Endothelial cell of umbilical vein (primary cell): ENCODE data around the gene DNAH1.

Source experiments
- CTCF ChIP-seq, 2 donors: IDR thresholded peaks; 1 replicate in 1 of 2; 2 replicates in 1 of 2; pipeline ENCODE4 v1.5.1; 2011; ENCODE audit warnings: low read length in 2 of 2, mild to moderate bottlenecking in 2 of 2, moderate library complexity in 2 of 2, control low read depth in 1 of 2, inconsistent platforms in 1 of 2, low read depth in 1 of 2; ENCODE audit not compliant: insufficient read depth in 1 of 2; ENCODE audit errors: extremely low read depth in 1 of 2
- EZH2 ChIP-seq: IDR thresholded peaks from 2 replicates; pipeline ENCODE4 v1.6.1; 2012; ENCODE audit warnings: borderline replicate concordance, low read depth, mild to moderate bottlenecking, moderate library complexity, low read length, inconsistent platforms; ENCODE audit not compliant: severe bottlenecking
- JUN ChIP-seq: IDR thresholded peaks from 2 replicates; pipeline ENCODE4 v1.6.1; 2011; ENCODE audit warnings: borderline replicate concordance, low read depth; ENCODE audit not compliant: insufficient read length, insufficient read depth
- MYC ChIP-seq: IDR thresholded peaks from one replicate; pipeline ENCODE4 v1.6.1; 2011; ENCODE audit warnings: mild to moderate bottlenecking, low read depth, low read length
- POLR2A ChIP-seq: IDR thresholded peaks from 2 replicates; pipeline ENCODE4 v1.6.1; 2012; ENCODE audit warnings: low read depth, mild to moderate bottlenecking, control low read depth, low read length
- POLR2AphosphoS5 ChIP-seq: IDR thresholded peaks from 2 replicates; pipeline ENCODE4 v1.6.1; 2012; ENCODE audit warnings: low read depth, mild to moderate bottlenecking, control low read depth, low read length, moderate library complexity; ENCODE audit not compliant: insufficient read depth

- no peak for TF ChIP-seq CTCF (IDR thresholded peaks at IDR 0.05; ENCODE audit: extremely low read depth in 1 of 2, insufficient read depth in 1 of 2, low read depth in 1 of 2, low read length in 2 of 2)
- no peak for TF ChIP-seq POLR2AphosphoS5
- TF ChIP-seq POLR2A, result no peak
- TF ChIP-seq JUN, result no peak
- TF ChIP-seq MYC, result no peak
- no peak for TF ChIP-seq EZH2
Observed at GRCh38 chr3:52346623-52347530, 30.8 kb downstream of the DNAH1 start.
